ENCODE results near the gene TTC7B. TPM values are rescaled to one million over a fixed set of nuclear protein-coding genes. Genes with fewer than 3 reads are reported as not detected.
A peak's percentile ranks its signal among the peaks of the same experiment; 100 is the strongest.

TTC7B gene
- total and polyA plus RNA-seq, 2 of the 8 experiments (the other 6 are each of a cell fraction or from before 2014, with no cell fraction given): 23.7 to 34.0 TPM

DNA sequence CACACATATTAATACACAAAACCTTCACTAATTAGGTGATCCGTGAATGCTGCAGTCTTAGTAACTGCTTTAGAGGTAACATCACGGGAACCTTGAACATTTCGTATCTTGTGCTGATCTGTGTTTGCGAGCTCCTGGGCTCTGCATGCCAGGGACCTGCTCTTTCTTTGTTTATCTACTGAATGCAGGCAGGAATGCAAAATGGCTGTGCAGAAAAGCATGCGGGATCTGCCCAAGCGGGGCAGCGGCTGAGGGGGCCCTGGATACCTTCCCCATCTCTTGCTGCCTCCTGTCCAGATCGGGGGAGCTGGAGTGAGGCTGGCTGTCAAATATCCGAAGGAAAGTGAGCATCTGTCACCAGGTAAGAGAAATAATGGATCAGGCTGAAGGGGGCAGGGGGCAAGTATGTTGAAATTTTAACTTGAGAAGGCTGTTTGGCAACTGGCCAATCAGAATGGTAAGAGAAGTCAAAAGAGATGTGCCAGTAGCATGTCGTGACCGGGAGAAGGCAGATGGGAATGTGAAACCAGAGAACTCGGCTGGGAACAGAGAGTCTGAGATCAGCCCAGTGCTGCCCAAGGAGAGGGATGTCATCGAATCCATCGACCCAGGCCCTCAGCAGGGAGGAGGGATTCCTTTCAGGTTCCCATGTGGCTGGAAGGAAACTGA lies 191.4 kb downstream of the TTC7B start:
- FAIRE-seq: peak; percentile 65
- Histone ChIP-seq H2BK20ac (ENCODE audit: low read length) (0 out of 2 replicates have a peak overlapping the region, but pooled peaks have one; percentile 34), H3K4ac (replicated peaks; ENCODE audit: insufficient read length, low read depth, low read length) (peak overlapping the region; percentile 32), H2BK5ac (ENCODE audit: low read depth, low read length) (0 out of 2 replicates have a peak overlapping the region, but pooled peaks have one; percentile 5), H3K79me2 (ENCODE audit: control insufficient read depth in 1 of 2, insufficient read depth in 2 of 2, low read length in 2 of 2) (no peaks in the 10 kb centered on the region), H3K14ac (ENCODE audit: insufficient read length) (no peak overlapping the region), H3K18ac (ENCODE audit: extremely low read depth, low read length) (peak overlapping the region; percentile 57; the same call in 1 of the 2 replicates), H3K9ac (replicated peaks in 1 of 4; ENCODE audit: extremely low read depth in 1 of 4, low read depth in 3 of 4, low read length in 3 of 4) (no peak overlapping the region), H4K5ac (ENCODE audit: insufficient read length, low read depth, low read length) (no peak overlapping the region), H3K23ac (ENCODE audit: insufficient read length) (no peak overlapping the region), H2BK120ac (replicated peaks; ENCODE audit: low read depth, low read length) (peak overlapping the region; percentile 71), H2BK12ac (ENCODE audit: low read depth, low read length) (peak overlapping the region; percentile 56), H2BK15ac (ENCODE audit: low read length) (0 out of 2 replicates have a peak overlapping the region, but pooled peaks have one; percentile 49), H3K4me1 (replicated peaks in 1 of 4; ENCODE audit: control insufficient read depth in 3 of 4, insufficient read depth in 4 of 4, low read length in 3 of 4) (peaks cover 2 to 13% (median 7%) of the 10 kb centered on the region in 4 experiments; a peak in 6 of 7 replicates), H2AK5ac (ENCODE audit: low read depth, low read length) (0 out of 2 replicates have a peak overlapping the region, but pooled peaks have one; percentile 10), H3K4me2 (ENCODE audit: insufficient read depth in 1 of 2, low read depth in 2 of 2, low read length in 2 of 2) (peak overlapping the region in 1 of 2 experiments; percentile 17; a peak in 1 of 4 replicates), H3K23me2 (ENCODE audit: low read depth, low read length) (no peaks in the 10 kb centered on the region), H3K79me1 (ENCODE audit: low read depth, low read length) (no peaks in the 10 kb centered on the region), H4K20me1 (replicated peaks in 1 of 2; ENCODE audit: control insufficient read depth in 1 of 2, insufficient read depth in 2 of 2, low read length in 2 of 2) (no peaks in the 10 kb centered on the region), H3K9me3 (ENCODE audit: insufficient read depth in 2 of 2, low read depth in 1 of 2, low read length in 1 of 2) (no peaks in the 10 kb centered on the region), H3K4me3 (ENCODE audit: extremely low read depth in 1 of 4, insufficient read depth in 2 of 4, low read depth in 3 of 4, low read length in 4 of 4) (no peak overlapping the region), H3K36me3 (ENCODE audit: control insufficient read depth in 2 of 4, insufficient read depth in 4 of 4, low read length in 3 of 4) (no peaks in the 10 kb centered on the region), H3K27me3 (replicated peaks in 1 of 4; ENCODE audit: control insufficient read depth in 3 of 4, extremely low read depth in 1 of 4, insufficient read depth in 3 of 4, low read length in 3 of 4) (no peaks in the 10 kb centered on the region), H2AFZ (ENCODE audit: low read length) (peak overlapping the region; percentile 2; the same call in 1 of the 2 replicates), H3K27ac (ENCODE audit: low read depth, low read length) (no peak overlapping the region), H4K91ac (replicated peaks; ENCODE audit: insufficient read length, low read length) (peak overlapping the region; percentile 39), H4K8ac (ENCODE audit: extremely low read depth, insufficient read depth, low read length) (no peak overlapping the region), H3K56ac (replicated peaks; ENCODE audit: insufficient read length, low read depth, low read length) (no peak overlapping the region)
- 79% methylated on average over 14 of the region's 14 CpGs; no CpG with 5 or more reads in 1 of the 2 experiments for WGBS, 2 experiments (ENCODE audit: extremely low coverage in 1 of 2, insufficient coverage in 1 of 2, insufficient read length in 1 of 2, insufficient replicate concordance in 2 of 2, low coverage in 1 of 2, low lambda C conversion rate in 2 of 2, missing lambda C conversion rate in 1 of 2)
- POLR2A ChIA-PET (ENCODE audit: partially characterized antibody): no interaction called here
- no peak for DNase-seq (ENCODE audit: low read depth in 1 of 2, low spot score in 2 of 2)
- CTCF ChIA-PET (ENCODE audit: partially characterized antibody): interaction anchor here (1.2 to 2.3 kb wide), 3 partner anchors 10 to 72 kb away, joined by 3 to 9 read pairs (median 9); no protein-coding TSS in a partner anchor
- TF ChIP-seq GABPA (IDR thresholded peaks at IDR 0.05; ENCODE audit: borderline replicate concordance, insufficient read depth, low read length) (no peak), TAF7 (optimal IDR thresholded peaks at IDR 0.05; ENCODE audit: borderline replicate concordance, low read depth, low read length) (no peak), KDM5A (IDR thresholded peaks at IDR 0.05; ENCODE audit: low read length) (no peak), POLR2A (IDR thresholded peaks at IDR 0.05; ENCODE audit: control extremely low read depth in 1 of 2, low read depth in 2 of 2, low read length in 2 of 2) (no peak), TAF1 (IDR thresholded peaks at IDR 0.05; ENCODE audit: low read depth, low read length) (0 out of 2 replicates have a peak, but pooled peaks have one; percentile 23), USF2 (IDR thresholded peaks at IDR 0.05; ENCODE audit: low read length) (no peak), SP2 (IDR thresholded peaks at IDR 0.05; ENCODE audit: low read length) (no peak), PHF8 (conservative IDR thresholded peaks at IDR 0.05; ENCODE audit: low read depth, low read length) (no peak), RBBP5 (IDR thresholded peaks at IDR 0.05; ENCODE audit: borderline replicate concordance, low read depth, low read length) (peak; percentile 36; the same call in 1 of the 2 replicates), FOSL1 (IDR thresholded peaks at IDR 0.05; ENCODE audit: insufficient read depth, low read depth, low read length) (no peak), RFX5 (IDR thresholded peaks at IDR 0.05; ENCODE audit: borderline replicate concordance, low read depth, low read length) (no peak)
